Esophagus squamous epithelium (tissue), 5 donors: ENCODE data around the gene CTNND2. TPM values are rescaled to one million over a fixed set of nuclear protein-coding genes. Genes with fewer than 3 reads are reported as not detected.

Experiments used
- DNase-seq: peaks from one replicate; lab custom pipeline; 2025; lab: John Stamatoyannopoulos, UW
- H3K27ac ChIP-seq, 4 donors: fragments of 200-600 bp; sonication (generic); one replicate each; pipeline ENCODE4 v1.5.1; 2016 to 2019; ENCODE audit warnings: mild to moderate bottlenecking in 1 of 4
- H3K27me3 ChIP-seq, 4 donors: fragments of 200-600 bp; sonication (generic); 1 replicate in 3 of 4; 2 replicates in 1 of 4; pipeline versions ENCODE4 v1.5.1 to v1.6.0; 2017 to 2021; ENCODE audit warnings: antibody characterized with exemption in 1 of 4
- H3K36me3 ChIP-seq, 3 donors: fragments of 200-600 bp; sonication (generic); one replicate each; pipeline ENCODE4 v1.5.1; 2016 to 2019
- H3K4me1 ChIP-seq, 3 donors: fragments of 200-600 bp; sonication (generic); one replicate each; pipeline ENCODE4 v1.5.1; 2017 to 2019
- H3K4me3 ChIP-seq, 4 donors: fragments of 200-600 bp; sonication (generic); 1 replicate in 3 of 4; 2 replicates in 1 of 4; pipeline ENCODE4 v1.5.1; 2016 to 2019; ENCODE audit warnings: mild to moderate bottlenecking in 2 of 4, moderate library complexity in 1 of 4
- H3K9me3 ChIP-seq, 3 donors: fragments of 200-600 bp; sonication (generic); one replicate each; pipeline ENCODE4 v1.5.1; 2016 to 2019
- POLR2A ChIP-seq, 4 donors: fragments of 450-650 bp; IDR thresholded peaks; one replicate each; pipeline ENCODE4 v1.6.1; 2017; ENCODE audit warnings: antibody characterized with exemption in 4 of 4, mild to moderate bottlenecking in 4 of 4, moderate library complexity in 3 of 4
- WGBS, 2 donors: methylation state at CpG; one replicate each; pipeline ENCODE4 v1.1.5; 2018; 5-methylcytosine and 5-hydroxymethylcytosine counted together
- intact Hi-C: fragments of 100-400 bp; cut with DNase I; formaldehyde crosslinking; loops from one replicate; pipeline ENCODE4 v1.15.0; 2022
- total RNA-seq, 4 donors: library from RNA; depleted of rRNA; stranded (reverse); fragments of >200 nt; gene quantifications; one replicate each; pipeline ENCODE4 v1.1.0, GENCODE V29; 2016
- TF ChIP-seq, protein P1 (sequence below), 6 experiments: fragments of 450-650 bp in 4 of 6; fragments of 200-600 bp in 2 of 6; sonication (generic) in 2 of 6; IDR thresholded peaks; one replicate each; pipeline ENCODE4 v1.5.1; 2016 to 2019; ENCODE audit warnings: antibody characterized with exemption in 6 of 6, mild to moderate bottlenecking in 4 of 6, moderate library complexity in 4 of 6
- donor health status: DM: yes; HTN: yes; CAD: no.

The CTNND2 gene
- total RNA-seq, 4 donors from 2014 or later = 0.38 to 0.50 TPM; not detected in 2

GRCh38 chr5:11047030-11047429 lies 857.2 kb downstream of the CTNND2 start:
- Histone ChIP-seq H3K9me3 (no peaks in the 10 kb centered on the region), H3K4me3 (no peak overlapping the region), H3K27me3 (peaks cover 0 to 22% (median 0%) of the 10 kb centered on the region in 4 donors), H3K27ac (no peak overlapping the region), H3K36me3 (no peaks in the 10 kb centered on the region), H3K4me1 (no peaks in the 10 kb centered on the region)
- WGBS, 2 donors = 73 to 74% methylated on average over 5 to 7 of the region's 7 CpGs
- DNase-seq = no peak
- intact Hi-C loops = no loop called here
- no peak for TF ChIP-seq POLR2A (IDR thresholded peaks at IDR 0.05)
- TF ChIP-seq, protein P1, sequence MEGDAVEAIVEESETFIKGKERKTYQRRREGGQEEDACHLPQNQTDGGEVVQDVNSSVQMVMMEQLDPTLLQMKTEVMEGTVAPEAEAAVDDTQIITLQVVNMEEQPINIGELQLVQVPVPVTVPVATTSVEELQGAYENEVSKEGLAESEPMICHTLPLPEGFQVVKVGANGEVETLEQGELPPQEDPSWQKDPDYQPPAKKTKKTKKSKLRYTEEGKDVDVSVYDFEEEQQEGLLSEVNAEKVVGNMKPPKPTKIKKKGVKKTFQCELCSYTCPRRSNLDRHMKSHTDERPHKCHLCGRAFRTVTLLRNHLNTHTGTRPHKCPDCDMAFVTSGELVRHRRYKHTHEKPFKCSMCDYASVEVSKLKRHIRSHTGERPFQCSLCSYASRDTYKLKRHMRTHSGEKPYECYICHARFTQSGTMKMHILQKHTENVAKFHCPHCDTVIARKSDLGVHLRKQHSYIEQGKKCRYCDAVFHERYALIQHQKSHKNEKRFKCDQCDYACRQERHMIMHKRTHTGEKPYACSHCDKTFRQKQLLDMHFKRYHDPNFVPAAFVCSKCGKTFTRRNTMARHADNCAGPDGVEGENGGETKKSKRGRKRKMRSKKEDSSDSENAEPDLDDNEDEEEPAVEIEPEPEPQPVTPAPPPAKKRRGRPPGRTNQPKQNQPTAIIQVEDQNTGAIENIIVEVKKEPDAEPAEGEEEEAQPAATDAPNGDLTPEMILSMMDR (IDR thresholded peaks at IDR 0.05) = no peak

DNA sequence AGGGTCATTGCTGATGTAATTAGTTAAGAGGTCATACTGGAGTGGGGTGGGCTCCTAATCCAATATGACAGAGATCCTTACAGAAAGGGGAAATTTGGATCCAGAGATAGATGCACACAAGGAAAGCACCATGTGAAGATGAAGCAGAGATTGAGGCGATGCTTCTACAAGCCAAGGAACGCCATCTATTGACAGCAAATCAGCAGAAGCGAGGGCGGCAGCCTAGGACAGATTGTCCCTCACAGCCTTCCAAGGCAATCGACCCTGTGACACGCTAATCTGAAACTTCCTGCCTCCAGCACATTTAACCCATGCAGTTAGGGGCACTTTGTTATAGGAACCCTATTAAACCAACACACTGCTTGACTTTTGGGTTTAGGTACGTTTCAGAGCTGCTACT lies 858.1 kb downstream of the CTNND2 start:
- intact Hi-C loops = no loop called here
- 42 to 51% methylated on average over 5 to 6 of the region's 7 CpGs for WGBS, 2 donors
- no peaks in the 10 kb centered on the region for H3K4me1 ChIP-seq
- no peak for TF ChIP-seq POLR2A (IDR thresholded peaks at IDR 0.05)
- TF ChIP-seq, protein P1 (IDR thresholded peaks at IDR 0.05) = no peak
- H3K36me3 ChIP-seq = no peaks in the 10 kb centered on the region
- H3K27ac ChIP-seq = no peak overlapping the region
- peaks cover 0 to 21% (median 0%) of the 10 kb centered on the region in 4 donors for H3K27me3 ChIP-seq
- no peaks in the 10 kb centered on the region for H3K9me3 ChIP-seq
- no peak for DNase-seq
- H3K4me3 ChIP-seq = no peak overlapping the region

- H3K27ac ChIP-seq = no peak overlapping the region
- no peak for TF ChIP-seq POLR2A (IDR thresholded peaks at IDR 0.05)
- TF ChIP-seq, protein P1 (IDR thresholded peaks at IDR 0.05) = no peak
- no peaks in the 10 kb centered on the region for H3K36me3 ChIP-seq
- WGBS, 2 donors = 88 to 100% methylated on average over 3 of the region's 3 CpGs
- no peaks in the 10 kb centered on the region for H3K4me1 ChIP-seq
- H3K4me3 ChIP-seq = no peak overlapping the region
- DNase-seq = no peak
- H3K27me3 ChIP-seq = peaks cover 0 to 17% (median 0%) of the 10 kb centered on the region in 4 donors
- intact Hi-C loops = no loop called here
- H3K9me3 ChIP-seq = no peaks in the 10 kb centered on the region
These were observed 858.8 kb downstream of the CTNND2 start for GRCh38 chr5:11045411-11045810.

- intact Hi-C loops = no loop called here
- Histone ChIP-seq H3K4me3 (no peak overlapping the region), H3K4me1 (no peaks in the 10 kb centered on the region), H3K27ac (no peak overlapping the region), H3K27me3 (peaks cover 0 to 15% (median 0%) of the 10 kb centered on the region in 4 donors), H3K9me3 (no peaks in the 10 kb centered on the region), H3K36me3 (no peaks in the 10 kb centered on the region)
- DNase-seq = no peak
- TF ChIP-seq, protein P1 (IDR thresholded peaks at IDR 0.05) = no peak
- TF ChIP-seq POLR2A (IDR thresholded peaks at IDR 0.05) = no peak
These were observed 859.7 kb downstream of the CTNND2 start for GRCh38 chr5:11044581-11044980.

GRCh38 chr5:11043881-11044280 lies 860.4 kb downstream of the CTNND2 start:
- H3K9me3 ChIP-seq = no peaks in the 10 kb centered on the region
- no peaks in the 10 kb centered on the region for H3K36me3 ChIP-seq
- 65 to 66% methylated on average over 5 of the region's 5 CpGs for WGBS, 2 donors
- no peaks in the 10 kb centered on the region for H3K4me1 ChIP-seq
- no peak overlapping the region for H3K27ac ChIP-seq
- H3K4me3 ChIP-seq = no peak overlapping the region
- H3K27me3 ChIP-seq = peaks cover 0 to 12% (median 0%) of the 10 kb centered on the region in 4 donors
- intact Hi-C loops = no loop called here
- DNase-seq = no peak
- TF ChIP-seq POLR2A (IDR thresholded peaks at IDR 0.05) = no peak
- TF ChIP-seq, protein P1 (IDR thresholded peaks at IDR 0.05) = no peak
